ENCODE results near the gene VANGL1.

VANGL1 gene

GRCh38 chr1:115668579-115668978, 26.8 kb downstream of the VANGL1 start:
- DNase-seq (ENCODE audit: low spot score), result no peak

- DNase-seq (ENCODE audit: low spot score), result peak; percentile 15
Measured at GRCh38 chr1:115669002-115669673, 27.4 kb downstream of the VANGL1 start.

GRCh38 chr1:115669886-115670285, 28.1 kb downstream of the VANGL1 start:
- DNase-seq (ENCODE audit: low spot score), result no peak

GRCh38 chr1:115670476-115671175, 28.9 kb downstream of the VANGL1 start:
- DNase-seq (ENCODE audit: low spot score), result no peak

- DNase-seq (ENCODE audit: low spot score), result no peak
Measured at GRCh38 chr1:115671176-115671934, 29.6 kb downstream of the VANGL1 start.

DNA sequence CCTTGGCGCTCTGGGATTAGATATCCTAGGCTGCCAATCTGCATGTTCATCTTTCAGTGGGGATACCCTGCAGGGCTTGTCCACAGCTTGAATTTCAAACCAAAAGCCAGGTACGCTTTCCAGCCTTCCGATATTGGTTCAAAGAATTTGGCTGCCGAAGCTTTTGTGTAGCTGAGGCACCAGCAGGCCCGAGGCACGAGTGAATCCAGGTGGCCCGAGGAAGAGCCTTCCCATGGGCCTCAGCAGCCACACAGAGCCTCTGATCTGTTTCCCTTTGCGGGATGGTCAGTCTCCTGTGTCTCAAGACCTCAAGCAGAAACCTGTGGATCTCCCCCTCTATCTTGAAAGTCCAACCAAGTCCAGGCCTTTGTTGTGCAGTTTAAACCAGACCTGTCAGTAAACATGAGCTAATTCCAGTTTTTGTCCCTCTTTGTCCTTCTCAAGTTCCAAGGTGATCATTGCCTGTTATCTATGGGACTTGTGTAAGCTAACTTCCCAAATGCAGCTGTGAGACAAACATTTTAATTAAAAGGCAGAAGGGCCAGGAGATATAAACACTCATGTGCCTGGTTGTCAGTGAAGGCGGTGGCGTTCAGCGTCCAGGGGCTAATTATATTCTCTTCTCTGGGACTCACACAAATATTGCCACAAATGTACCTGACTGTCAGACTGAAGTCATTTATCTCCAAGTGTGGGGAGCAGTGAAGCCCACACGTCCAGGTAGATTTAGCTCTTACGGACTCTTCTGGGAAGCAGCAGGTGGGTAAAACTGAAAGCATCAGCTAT, 30.6 kb downstream of the VANGL1 start:
- no peak for DNase-seq (ENCODE audit: low spot score)

DNA sequence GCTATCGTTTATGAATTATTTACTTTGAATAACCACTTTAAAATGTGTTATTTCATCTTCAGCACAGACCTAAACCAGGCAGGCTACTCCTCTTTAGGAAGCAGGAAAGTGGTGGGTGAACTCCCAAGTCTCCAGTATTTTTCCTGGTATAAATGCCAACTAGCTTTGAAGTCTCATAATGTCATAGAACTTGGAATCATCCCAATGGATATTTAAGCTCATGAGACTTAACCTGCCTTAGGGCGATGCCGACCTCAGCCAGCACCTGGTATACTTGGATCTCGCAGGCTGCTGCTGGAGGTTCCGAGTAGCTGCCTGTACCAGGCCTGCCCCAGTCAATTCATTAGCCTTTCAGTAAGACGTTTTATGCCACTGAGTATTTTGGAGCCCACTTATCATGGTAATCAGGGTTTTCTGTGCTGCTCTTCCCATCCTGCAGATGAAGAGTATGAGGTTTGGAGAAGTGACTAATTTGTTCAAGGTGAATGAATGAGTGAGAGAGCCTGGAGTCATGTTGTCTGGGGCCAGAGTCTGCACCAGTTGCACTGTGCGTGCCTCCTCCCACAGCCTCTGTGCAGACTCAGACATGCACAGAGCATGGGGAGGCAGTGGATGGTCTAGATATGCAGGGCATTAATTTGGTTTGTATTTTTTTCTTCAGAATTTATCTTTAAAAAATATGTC, 34.9 kb downstream of the VANGL1 start:
- DNase-seq (ENCODE audit: low spot score), result no peak

- no peak for DNase-seq (ENCODE audit: low spot score)
Measured at GRCh38 chr1:115677182-115677555, 35.4 kb downstream of the VANGL1 start.

- DNase-seq (ENCODE audit: low spot score), result no peak
Measured at GRCh38 chr1:115677565-115677964, 35.8 kb downstream of the VANGL1 start.

DNA sequence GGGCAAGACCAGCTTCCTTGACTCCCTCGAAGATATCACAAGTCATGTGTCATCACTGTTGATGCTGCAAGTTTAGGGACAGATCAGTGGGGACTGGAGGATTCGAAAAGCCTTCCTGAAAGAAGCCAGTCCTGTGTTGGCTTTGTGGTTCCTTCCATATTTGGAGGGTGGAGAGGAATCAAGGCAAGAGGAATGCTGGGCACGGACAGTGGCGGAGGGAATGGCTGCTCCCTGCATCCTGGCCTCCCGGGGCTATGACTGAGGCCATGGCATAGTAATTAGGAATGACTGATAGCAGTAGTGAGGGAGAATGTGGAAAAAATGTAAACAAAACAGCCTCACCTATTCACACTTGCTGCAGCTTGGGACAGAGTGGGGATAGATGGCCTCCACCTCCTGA, 36.4 kb downstream of the VANGL1 start:
- no peak for DNase-seq (ENCODE audit: low spot score)

- no peak for DNase-seq (ENCODE audit: low spot score)
Measured at GRCh38 chr1:115679141-115679611, 37.4 kb downstream of the VANGL1 start.

- no peak for DNase-seq (ENCODE audit: low spot score)
Measured at GRCh38 chr1:115680730-115681111, 39.0 kb downstream of the VANGL1 start.

DNA sequence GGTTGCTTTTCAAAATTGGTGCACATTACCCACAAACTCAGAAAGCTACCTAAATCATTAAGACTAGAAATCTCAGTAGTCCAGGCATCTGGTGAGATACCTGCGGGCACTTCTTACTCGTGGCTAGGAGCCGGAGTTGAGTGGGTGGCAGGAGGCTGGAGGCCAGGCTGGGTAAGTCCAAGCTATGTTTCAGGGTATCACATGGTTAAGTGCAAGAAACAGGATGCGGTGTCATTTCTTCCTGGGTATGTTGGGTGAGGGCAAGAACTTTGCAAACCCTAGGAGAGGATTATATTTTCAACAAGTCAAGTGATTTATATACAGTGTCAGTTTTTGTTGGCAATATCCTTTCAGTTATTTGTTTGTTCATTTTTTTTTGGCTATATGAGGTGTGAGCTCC, 41.0 kb downstream of the VANGL1 start:
- no peak for DNase-seq (ENCODE audit: low spot score)

DNA sequence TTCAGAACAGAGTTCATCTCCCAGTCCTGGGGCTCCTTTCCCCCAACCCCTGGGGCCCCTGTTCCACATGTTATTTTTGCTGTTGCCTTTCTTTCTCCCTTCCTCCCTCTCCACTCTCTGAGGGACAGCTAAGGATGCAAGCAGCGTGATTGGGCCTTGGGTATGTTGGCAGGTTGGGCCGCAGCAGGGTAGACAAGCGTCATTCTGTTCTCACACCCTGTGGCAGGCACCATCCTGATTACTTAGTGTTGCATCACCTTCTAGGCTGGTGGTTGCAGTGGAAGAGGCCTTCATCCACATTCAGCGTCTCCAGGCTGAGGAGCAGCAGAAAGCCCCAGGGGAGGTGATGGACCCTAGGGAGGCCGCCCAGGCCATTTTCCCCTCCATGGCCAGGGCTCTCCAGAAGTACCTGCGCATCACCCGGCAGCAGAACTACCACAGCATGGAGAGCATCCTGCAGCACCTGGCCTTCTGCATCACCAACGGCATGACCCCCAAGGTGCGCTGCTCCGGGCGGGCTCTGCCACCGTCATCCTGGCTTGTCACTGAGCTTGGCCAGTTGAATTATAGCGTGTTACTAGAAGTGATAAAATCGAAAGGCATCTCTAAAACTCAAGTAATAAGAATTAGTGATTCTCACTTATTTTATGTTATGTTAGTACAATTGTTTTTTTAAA, 43.4 kb downstream of the VANGL1 start:
- DNase-seq (ENCODE audit: low spot score), result no peak

DNA sequence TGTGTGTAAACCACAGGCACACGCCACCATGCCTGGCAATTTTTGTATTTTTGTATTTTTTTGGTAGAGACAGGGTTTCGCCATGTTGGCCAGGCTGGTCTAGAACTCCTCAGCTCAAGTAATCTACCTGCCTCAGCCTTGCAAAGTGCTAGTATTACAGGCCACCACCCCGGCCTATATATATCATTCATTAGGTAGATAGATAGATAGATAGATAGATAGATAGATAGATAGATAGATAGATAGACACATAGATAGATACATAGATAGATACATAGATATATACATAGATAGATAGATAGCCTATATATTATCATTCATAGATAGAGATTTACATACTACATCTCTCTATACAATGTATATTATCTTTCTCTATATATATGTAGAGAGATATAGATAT, 46.0 kb downstream of the VANGL1 start:
- DNase-seq (ENCODE audit: low spot score), result no peak

DNA sequence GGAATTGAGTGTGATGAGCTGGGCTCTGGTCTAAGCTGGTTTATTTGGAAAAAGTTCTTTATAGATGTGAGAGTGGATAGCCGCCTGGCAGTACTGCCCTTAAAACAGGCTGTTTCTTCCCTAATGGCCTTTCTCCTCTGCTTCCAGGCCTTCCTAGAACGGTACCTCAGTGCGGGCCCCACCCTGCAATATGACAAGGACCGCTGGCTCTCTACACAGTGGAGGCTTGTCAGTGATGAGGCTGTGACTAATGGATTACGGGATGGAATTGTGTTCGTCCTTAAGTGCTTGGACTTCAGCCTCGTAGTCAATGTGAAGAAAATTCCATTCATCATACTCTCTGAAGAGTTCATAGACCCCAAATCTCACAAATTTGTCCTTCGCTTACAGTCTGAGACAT, 49.2 kb downstream of the VANGL1 start:
- DNase-seq (ENCODE audit: low spot score), result no peak

- no peak for DNase-seq (ENCODE audit: low spot score)
Measured at GRCh38 chr1:115692224-115692623, 50.5 kb downstream of the VANGL1 start.

DNA sequence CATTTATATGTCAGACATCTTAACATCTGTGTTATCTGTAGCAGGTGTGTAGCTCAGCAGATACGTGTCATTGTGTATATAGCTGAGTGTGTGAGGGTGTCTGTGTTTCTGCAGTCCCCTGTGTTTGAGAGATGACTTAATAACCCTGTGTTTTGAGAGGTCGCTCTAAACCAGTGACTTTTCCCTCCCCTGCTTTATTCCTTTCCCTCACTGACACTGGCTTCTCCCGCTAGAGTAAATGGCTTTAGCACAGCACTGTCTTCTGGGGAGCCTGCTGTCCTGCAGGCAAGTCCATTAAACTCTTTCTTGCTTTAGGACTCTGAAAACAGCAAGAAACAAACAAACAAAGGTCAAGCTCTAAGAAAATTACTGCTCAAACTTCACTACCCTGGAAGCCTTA, 53.0 kb downstream of the VANGL1 start:
- DNase-seq (ENCODE audit: low spot score), result no peak

GRCh38 chr1:115697619-115698018, 55.8 kb downstream of the VANGL1 start:
- no peak for DNase-seq (ENCODE audit: low spot score)

DNA sequence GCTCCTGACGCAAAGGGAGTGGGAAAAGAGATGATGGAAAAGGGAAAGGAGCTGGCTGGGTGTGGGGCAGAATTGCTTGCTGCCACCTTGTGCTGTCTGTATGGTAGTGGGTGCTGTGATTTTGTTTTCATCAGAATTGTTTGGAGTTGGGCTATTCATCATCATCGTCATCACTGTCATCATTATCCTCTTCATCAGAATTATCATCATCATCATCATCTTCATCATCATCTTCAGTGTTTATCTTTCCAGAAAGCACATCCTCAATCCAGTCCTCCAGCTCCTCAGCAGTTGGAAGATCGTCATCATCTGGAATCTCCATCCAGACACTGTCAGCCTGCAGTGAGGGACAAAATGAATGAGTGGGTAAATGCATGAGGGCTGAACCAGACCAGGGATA, 59.3 kb downstream of the VANGL1 start:
- no peak for DNase-seq (ENCODE audit: low spot score)

DNA sequence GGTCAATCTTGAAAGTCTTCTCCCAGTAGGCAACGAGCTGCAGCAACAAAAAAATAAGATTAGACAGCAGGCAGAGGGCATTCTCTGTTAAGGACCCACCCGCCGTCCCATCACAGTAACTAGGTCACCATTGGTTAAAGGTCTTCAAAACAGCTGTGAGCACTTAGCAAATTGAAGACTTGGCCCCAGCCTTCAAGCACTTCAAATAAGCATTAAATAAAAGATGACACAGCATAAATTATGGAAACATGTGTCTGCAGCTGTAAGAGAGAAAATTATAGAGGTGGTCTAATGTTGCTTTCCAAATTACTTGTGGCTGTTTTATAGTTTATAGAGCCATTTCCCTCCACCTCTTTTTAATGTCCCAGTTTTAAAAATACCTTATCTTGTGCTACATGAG, 61.2 kb downstream of the VANGL1 start:
- no peak for DNase-seq (ENCODE audit: low spot score)

All from SK-N-DZ (cell line).